GM18505 (cell line): ENCODE data around the gene XRCC3.

Source experiments
- ATAC-seq: cut with Tn5 transposase; IDR thresholded peaks from one replicate; pipeline ENCODE4 v1.9.1; 2021; ENCODE audit not compliant: unreplicated experiment
- POLR2A ChIP-seq: IDR thresholded peaks from 4 replicates; pipeline ENCODE4 v1.6.1; 2011; ENCODE audit warnings: borderline replicate concordance; ENCODE audit not compliant: insufficient read depth, insufficient read length; ENCODE audit errors: extremely low read depth

Gene XRCC3

GRCh38 chr14:103734081-103734888 is 19.0 kb upstream of the XRCC3 start:
- TF ChIP-seq POLR2A = no peak
- no peak for ATAC-seq

- no peak for TF ChIP-seq POLR2A
- ATAC-seq = no peak
These were observed 18.4 kb upstream of the XRCC3 start for GRCh38 chr14:103733651-103734050.

DNA sequence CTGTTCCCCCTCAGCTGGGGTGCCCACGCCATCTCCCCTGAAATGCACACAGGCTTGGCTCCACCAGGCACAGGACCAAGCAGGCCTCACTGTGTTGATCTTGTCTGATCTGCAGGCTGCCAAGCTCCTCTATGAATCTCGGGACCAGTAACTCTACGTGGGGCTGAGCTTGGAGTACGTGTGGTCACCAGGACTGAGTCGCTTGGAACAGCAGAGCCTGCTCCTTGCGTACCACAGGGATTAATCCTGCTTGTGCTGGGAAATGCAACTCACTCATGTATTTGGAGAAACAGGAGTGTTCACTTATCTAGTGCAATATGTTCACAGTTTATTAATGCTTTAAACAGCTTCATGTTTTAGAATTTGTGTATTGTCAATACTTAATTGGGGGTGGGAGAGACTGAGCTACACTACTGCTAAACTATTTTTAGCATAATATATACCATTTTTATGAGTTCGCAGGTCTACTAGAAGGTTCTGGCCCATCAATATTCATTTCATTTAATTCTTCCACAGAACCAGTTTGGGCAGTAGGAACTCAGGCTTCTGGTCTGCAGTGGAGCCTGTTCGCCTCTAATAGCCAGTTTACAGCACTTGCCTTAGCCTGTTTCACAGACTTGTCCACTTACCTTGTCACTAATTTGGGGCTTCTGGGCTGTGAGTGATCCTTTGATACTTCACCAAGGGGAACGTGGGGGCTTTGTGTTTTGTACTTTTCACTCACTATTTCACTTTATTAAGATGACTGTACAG is 17.8 kb upstream of the XRCC3 start:
- ATAC-seq = no peak
- no peak for TF ChIP-seq POLR2A

DNA sequence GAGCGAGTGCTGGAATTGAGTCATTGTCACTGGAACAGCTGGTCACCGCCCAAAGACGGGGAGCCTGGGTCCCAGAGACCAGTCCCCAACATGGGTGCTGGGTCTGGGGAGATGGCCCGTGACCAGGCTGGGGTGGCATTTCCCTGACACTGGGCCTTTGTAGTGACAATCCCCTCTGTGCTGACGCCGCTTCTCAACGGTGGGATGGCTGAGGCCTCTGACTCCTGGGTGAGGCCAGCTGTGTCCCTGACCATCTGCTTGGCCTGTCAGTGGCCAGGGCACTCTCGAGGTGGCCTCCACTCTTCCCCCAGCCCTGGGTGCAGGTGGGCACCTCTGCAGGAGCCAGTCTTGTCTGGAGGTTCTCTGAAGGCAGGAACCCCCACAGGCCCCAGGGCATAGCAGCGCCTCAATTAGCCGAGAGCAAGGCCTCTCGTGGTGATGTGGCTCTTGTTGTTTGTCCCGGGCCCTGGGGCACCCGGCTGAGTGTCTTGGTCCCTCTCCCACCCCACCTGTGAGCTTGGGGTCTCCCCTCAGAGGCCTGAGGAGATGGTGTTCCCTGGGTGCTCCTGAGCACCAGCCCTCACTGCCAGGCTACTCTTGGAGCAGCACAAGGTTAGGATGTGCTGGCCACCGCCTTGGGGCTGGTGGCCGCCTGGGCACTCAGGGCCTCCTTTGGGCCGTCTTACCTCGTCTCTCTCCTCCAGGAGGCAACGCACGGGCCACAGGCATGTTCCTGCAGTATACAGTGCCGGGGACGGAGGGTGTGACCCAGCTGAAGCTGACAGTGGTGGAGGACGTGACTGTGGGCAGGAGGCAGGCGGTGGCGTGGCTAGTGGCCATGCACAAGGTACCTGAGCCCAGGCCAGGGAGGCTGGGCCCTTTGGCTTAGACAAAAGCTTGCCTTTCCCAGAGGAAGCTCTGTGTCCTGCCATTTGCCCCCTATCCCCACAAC is 16.9 kb upstream of the XRCC3 start:
- no peak for TF ChIP-seq POLR2A
- ATAC-seq = no peak

DNA sequence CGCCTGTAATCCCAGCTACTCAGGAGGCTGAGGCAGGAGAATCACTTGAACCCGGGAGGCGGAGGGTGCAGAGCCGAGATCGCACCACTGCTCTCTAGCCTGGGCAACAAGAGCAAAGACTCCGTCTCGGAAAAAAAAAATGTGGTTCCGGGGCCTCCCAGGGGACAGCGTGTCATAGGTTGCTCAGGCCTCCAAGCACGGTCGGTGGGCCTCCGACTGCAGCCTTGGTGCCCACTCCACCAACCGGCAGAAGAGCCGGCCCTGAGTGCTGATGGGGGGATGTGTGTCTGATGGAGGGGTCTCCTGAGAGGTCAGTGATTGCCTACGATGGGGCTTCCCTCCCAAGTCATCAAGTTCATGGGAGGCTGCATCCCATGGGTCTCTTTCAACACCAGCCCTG is 16.2 kb upstream of the XRCC3 start:
- TF ChIP-seq POLR2A = no peak
- no peak for ATAC-seq

GRCh38 chr14:103730490-103731035 is 15.3 kb upstream of the XRCC3 start:
- ATAC-seq = no peak
- no peak for TF ChIP-seq POLR2A

GRCh38 chr14:103729496-103730448 is 14.5 kb upstream of the XRCC3 start:
- TF ChIP-seq POLR2A = no peak
- ATAC-seq = no peak

DNA sequence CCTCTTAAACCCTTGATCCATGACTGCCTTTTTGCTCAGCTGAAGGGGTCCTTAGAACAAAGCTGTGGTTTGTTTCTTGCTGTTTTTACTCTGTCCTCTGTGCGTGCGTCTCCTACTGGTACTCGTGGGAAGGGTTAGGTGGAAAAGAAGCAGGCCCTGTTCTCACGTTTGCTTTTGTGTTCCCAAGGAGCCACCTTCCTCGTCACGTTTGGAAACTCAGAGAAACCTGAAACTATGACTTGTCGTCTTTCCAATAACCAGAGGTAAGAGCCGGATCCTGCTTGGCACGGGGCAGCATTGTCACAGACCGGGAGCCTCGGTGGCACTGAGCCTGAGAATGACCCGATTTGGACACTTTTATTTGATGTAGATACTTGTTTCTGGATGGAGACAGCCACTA is 13.5 kb upstream of the XRCC3 start:
- no peak for TF ChIP-seq POLR2A
- no peak for ATAC-seq

GRCh38 chr14:103728141-103728540 is 12.9 kb upstream of the XRCC3 start:
- no peak for TF ChIP-seq POLR2A
- no peak for ATAC-seq

GRCh38 chr14:103727313-103727980 is 12.2 kb upstream of the XRCC3 start:
- no peak for ATAC-seq
- no peak for TF ChIP-seq POLR2A

GRCh38 chr14:103726474-103726873 is 11.2 kb upstream of the XRCC3 start:
- no peak for ATAC-seq
- TF ChIP-seq POLR2A = no peak
